Frontal cortex (tissue), 4 donors: ENCODE results near the gene NUDT2. TPM values are rescaled to one million over a fixed set of nuclear protein-coding genes. Genes with fewer than 3 reads are reported as not detected.
"Not testable (repeated sequence)": the region's sequence is repeated elsewhere in the genome, so short reads cannot be mapped to it uniquely, and the experiment has no call there.

ENCODE experiments used
- DNase-seq, 2 donors: peaks; one replicate each; pipeline ENCODE4 v3.0.0; 2012; ENCODE audit warnings: low spot score in 2 of 2
- FAIRE-seq: peaks from 2 replicates; lab custom pipeline; 2012; peaks lifted over from hg19 to GRCh38; lab: Jason Lieb, UNC
- total RNA-seq: library from RNA; depleted of rRNA; stranded (reverse); fragments of >200 nt; gene quantifications from one replicate; pipeline ENCODE4 v1.2.3, GENCODE V29; 2014
- donor health status: control.
- donor health status: control.
- donor health status: control.

The NUDT2 gene
- total RNA-seq, 1 donor from 2014 or later, result 15.5 TPM

DNA sequence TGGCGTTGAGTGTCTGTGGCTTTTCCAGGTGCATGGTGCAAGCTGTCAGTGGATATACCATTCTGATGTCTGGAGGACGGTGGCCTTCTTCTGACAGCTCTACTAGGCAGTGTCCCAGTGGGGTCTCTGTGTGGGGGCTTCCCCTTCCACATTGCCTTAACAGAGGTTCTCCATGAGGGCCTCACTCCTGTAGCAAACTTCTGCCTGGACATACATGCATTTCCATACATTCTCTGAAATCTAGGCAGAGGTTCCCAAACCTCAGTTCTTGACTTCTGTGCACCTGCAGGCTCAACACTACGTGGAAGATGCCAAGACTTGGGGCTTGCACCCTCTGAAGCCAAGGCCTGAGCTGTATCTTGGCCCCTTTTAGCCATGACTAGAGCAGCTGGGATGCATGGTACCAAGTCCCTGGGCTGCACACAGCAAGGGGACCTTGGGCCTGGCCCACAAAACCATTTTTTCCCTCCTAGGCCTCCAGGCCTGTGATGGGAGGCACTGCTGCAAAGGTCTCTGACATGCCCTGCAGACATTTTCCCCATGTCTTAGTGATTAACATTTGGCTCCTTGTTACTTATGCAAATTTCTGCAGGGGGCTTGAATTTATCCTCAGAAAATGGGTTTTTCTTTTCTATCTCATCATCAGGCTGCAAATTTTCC is 38.5 kb downstream of the NUDT2 start:
- FAIRE-seq, DNase-seq: not testable (repeated sequence)

DNA sequence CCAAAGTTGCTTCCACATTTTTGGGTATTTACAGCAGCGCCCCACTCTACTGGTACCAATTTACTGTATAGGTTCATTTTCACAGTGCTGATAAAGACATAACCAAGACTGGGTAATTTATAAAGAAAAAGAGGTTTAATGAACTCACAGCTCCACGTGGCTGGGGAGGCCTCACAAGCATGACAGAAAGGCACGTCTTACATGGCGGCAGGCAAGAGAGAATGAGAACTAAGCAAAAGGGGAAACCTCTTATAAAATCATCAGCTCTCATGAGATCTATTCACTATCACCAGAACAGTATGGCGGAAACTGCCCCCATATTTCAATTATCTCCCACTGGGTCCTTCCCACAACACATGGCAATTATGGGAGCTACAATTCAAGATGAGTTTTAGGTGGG is 39.4 kb downstream of the NUDT2 start:
- FAIRE-seq, DNase-seq: not testable (repeated sequence)

DNA sequence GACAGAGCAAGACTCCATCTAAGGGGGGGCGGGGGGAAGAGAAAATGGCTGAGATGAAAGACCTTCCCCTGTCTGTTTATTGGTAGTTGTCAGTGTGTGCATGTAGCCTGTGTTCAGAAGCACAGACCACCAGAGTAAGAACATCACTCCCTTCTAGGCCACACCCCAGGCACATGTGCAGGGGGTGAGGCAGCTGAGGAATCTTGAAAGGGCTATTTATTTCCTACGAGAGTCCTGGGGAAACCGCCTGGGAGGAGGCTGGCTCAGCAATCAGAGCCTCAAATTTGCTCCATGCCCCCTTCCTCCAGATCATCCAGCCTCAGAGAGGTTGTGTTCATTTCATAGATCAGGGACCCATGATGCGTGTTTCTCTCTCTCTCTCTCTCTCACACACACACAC is 40.3 kb downstream of the NUDT2 start:
- FAIRE-seq, result no peak
- DNase-seq, result no peak

DNA sequence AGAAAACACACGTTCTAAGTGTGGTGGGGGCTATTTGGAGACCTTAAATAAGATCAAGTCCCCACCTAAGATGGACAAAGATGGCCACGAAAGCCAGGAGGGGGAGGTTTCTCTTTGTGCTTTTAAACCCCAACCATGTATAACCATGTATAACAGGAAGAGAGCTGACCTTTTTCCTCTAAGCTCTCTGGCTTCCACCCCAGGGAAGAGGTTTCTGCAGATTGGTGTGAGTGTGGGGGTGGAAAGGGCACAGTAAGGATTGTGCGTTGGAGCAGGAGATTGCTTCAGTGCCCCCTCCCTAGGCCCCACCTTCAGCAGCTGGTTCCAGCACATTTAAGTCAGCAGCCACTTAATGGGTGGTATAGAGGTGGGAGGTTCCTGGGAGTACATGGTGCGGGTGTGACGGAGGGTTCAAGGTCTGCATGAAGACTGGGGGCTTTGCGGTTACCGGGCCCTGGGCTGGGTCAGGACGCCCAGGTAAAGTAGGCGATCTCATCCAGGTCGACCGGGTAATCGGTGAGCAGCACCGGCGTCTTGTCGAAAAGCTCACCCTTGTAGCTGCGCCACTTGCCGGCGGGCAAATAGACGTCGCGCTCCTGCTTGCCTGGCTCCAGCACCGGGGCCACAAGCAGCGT is 41.1 kb downstream of the NUDT2 start:
- DNase-seq (no peak), FAIRE-seq (no peak)

DNA sequence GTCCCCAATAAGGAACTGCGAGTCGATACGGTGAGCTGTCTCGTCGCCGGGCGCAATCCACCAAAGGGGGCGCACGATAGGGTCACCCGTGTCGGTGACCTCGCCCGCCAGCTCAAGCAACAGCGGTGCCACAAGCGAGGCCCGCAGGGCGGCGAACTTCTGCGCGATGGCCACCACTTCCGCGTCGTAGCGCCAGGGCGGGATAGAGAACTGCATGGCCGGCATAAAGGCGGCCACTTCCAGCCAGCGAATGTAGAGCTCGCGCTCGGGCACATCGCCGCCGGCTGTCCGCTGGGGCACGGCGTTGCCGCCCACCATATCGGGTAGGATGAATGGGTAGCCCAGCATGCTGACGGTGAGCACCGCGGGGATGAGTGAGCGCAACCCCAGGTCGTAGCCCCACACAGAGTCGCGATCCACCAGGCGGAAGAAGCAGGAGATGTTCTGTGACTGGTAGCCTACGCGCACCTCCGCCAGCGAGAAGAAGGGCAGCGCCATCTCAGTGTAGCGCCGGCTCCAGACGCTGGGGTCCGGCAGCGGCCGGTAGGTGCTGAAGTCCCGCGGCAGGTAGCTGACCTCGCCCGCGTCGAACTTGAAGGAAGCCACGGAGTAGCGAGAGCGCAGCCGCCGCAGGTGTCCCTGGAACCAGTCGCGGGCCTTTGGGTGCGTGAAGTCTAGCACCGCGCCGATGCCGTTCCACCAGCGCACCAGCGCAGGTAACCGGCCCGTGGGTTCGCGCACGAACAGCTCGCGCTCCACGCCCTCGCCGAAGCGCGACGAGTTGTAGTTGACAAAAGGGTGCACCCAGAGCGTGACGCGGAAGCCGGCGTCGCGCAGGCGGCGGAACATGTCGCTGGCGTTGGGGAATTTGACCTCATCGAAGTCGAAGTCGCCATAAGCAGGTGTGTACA is 41.9 kb downstream of the NUDT2 start:
- DNase-seq, result no peak
- FAIRE-seq, result no peak

DNA sequence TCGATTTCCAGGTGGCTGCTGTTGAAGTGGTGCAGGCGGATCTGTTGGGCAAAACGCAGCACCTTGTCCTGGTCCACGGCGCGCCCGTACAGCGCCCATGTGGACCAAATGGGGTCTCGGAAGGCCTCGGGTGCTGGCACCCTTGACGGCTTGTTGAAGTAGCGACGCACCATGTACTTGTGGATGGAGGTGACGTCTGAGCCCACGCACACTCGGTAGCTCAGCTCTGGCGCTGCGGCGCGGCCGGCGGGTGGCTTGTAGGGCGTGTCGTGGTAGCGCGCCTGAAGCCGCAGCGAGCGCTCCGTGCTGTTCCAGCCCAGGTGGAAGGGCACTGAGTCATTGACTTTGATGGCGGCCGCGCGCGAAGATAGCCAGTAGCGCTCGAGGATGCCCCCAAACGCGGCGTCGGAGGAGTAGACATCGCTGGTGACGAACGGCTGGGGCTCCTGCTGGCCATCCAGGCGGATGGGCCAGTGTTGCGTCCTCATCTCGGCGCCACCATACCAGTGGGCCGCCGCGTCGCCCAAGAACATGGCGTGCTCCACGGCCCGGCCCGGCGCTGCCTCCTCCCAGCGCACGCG is 42.6 kb downstream of the NUDT2 start:
- FAIRE-seq, result no peak
- DNase-seq, result no peak

DNA sequence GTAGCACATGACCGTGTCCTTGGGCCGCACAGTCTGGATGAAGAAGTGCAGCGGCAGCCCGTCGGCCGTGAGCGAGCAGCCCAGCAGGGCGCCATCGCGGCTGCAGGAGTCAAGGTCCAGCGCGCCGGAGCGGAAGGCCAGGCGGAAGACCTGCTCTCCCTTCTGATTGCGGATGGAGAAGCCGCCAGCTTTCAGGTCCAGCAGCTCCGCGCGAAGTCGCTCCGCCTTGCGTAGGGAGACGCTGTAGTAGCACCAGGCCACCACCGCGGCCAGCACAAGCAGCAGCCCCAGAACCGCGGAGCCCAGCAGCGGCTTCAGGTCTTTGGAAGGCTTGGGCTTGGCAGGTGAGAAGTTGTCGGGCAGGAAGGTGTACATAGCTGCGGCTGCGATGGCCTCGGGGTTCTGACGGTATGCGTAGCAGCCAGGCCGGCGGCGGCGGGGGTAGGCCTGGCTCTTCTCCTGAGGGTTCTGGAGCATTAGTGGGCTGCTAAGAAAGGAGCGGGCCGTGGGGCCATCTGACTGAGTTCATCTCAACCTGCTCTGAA is 43.2 kb downstream of the NUDT2 start:
- FAIRE-seq (no peak), DNase-seq (no peak)

DNA sequence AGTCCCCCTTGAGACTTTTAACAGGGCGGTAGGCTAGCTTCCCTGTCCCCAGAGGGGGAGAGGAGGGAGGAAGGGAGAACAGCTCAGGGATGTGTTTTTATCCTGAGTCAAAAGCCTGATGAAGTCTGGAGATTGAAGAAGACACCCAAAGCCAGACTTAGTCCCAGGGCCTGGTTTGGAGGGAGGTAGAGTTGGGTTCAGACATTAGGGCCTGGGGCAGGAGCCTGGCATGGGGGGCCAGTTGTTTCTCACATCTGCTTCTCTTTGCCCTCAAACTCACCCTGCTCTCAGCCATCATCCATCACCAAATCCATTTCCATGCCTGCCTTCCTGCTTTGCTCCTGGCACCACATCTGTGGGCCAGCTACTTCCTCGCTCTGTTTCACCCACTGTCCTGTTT is 44.4 kb downstream of the NUDT2 start:
- no peak for DNase-seq
- no peak for FAIRE-seq

DNA sequence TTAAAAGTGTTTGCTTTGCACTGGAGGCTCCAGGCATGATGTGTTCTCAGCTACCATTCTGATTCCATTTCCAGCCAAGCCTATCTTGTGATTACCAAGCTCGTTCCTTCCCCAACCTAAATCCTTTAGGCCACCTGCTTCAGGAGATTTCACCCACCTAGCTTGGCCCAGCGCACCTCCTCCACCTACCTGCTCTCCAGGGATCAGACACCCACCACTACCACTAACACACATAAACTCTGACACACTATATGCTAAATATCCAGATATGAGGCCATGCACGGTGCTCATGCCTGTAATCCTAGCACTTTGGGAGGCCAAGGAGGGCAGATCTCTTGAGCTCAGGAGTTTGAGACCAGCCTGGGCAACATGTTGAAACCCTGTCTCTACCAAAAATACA is 45.0 kb downstream of the NUDT2 start:
- no peak for FAIRE-seq
- DNase-seq, result no peak

DNA sequence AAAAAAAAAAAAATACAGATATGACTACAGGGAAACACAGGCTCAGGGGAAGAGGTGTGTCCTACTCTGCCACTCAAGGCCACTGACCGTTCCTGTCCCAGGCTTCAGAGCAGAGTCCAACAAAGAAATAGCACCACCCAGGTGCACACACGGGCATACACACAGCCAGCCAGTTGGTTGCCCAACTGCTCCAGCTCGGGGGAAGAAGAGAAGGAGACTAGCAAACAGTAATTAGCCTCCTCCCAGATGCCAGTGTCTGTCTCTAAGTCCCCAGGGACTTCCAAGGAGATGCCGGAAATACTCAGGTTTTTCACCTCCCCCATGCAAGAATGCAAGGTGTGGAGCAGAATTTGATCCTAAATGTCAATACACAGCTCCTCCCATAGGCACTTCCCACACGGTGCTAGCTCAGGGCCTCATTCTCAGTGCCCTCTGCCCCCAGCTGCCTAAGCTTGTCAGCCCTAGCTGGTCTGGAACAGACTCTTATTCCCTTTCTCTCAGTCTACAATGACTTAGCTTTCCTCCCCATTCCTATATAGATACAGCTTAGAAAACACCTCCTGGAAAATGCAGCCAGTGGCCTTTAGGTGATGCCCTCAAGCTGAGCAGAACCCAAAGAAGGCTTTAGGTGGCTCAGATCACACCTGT is 45.7 kb downstream of the NUDT2 start:
- FAIRE-seq (no peak), DNase-seq (no peak)

DNA sequence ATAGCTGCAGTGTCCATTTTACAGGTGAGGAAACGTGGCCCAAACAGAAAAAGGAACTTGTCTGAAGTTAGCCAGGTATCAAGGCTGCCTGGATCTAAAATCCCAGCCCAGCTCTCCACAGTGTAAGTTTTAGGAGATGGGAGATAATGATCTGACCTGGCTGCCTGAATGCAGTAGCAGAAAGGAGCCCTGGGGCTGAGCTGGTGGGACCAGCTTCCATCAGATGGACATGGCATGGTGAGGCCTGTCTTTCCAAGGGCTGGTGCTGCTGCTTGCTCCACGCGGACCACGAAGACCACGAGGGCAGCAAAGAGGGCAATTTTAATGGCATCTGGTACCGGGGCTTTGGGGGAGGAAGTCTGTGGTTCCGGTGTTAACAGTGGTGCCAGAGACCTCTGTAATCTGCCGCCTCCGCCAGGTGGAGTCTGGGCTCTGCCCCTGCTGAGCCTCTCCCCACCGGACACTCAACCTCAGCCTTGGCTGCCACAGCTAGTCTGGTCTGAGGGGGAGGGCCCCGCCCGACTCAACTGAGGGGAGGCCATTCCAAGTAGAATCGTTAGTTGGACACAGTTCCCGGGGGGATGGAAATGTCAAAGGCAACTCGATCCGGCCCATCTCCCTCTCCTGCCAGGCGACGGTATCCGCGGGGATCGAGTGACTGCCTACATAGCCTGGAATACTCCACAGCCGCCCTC is 46.7 kb downstream of the NUDT2 start:
- DNase-seq (peak; percentile 61 to 63), FAIRE-seq (no peak)

DNA sequence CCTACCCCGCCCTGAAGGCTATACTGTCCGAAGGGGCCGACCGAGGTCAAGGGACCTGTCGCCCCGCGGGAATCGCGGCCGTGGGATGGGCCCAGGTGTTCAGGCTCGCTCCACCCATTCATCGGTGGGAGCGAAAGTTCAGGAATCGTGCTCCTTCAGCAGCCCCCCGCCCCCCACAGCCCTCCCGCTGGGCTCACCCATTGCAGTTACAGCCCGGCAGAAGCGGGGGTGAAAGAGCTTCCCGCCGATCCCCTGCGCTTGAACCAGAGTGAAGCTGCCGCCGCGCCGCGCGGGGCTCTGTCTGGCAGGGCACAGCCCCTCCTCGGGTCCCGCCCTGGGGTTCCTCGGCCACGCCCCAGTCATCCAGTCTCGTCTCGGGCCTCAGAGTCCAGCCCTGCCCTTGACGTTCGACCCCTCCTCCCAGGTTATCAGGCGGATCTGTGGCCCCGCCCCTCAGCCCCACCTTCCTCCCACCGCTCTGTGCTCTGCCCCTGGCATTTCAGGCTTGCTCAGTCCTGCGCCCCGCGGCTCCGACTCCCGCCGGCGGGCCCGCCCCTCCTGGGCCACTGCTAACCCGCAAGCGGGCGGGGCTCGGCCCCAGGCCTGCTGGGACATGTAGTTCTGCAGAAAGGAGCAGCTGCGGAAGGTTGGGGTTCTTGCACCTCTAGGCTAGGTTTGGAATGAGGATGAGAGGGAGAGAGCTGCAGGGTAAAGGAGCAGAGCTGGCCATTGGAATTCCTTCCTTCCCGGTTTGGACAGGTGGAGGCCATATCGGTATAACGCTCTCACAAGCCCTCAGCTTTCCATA is 47.4 kb downstream of the NUDT2 start, which contains the start of gene MYORG:
Gene MYORG, minus strand, starts transcription at position 303 of the 808 bp plus-strand sequence. CDS start 3,955 bp downstream, outside the sequence.
- peak; percentile 94 to 95 for DNase-seq
- no peak for FAIRE-seq

DNA sequence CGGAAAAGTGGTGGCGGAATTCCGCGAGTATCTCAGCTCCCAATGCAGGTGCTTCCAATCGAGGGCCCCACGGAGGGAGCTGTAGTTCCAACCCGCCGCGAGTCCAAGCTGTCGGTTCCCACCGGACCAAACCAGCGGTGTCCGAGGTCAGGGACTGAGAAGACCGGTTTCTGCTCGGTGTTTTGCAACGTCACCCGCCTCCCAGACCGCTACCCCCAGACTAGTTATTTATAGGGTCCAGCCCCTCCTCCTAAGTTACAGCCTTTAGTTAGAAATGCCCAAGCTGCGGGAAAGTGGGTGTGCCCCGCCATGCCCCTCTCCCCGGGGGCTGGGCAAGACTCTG is 48.0 kb downstream of the NUDT2 start:
- DNase-seq, result no peak
- FAIRE-seq, result no peak

DNA sequence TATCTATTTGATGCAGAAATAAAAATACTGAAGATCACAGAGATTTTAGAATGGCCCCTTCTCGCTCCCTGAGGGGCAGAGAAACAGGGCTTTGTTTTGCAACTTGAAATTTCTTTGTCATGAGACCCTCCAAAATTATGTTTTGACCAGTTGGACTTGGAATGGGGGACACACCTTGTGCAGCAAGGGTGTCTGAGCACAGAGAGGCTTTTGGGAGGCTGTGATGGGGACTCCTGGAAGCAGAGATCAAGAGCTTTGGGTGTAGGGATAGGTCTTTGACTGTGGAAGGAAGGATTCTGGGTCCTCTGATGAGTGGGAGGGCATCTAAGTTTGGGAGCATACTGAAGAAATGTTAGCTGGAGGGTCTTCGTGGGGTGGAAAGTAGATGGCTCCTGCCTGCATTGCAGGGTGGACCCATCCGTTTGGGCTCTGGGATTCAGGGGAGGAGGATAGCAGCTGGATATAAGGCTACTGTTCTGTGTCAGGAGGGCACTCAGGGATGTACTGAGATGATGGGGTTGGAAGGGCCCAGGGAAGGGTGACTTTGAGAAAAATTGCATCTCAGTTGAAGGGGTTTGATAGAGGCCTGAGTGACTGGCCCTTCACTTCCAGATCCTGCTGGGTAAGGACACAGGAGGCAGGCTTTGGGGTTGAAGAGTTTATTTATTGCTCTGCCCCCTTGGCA is 49.1 kb downstream of the NUDT2 start:
- peak in 1 of 2 donors; percentile 28 for DNase-seq
- no peak for FAIRE-seq

DNA sequence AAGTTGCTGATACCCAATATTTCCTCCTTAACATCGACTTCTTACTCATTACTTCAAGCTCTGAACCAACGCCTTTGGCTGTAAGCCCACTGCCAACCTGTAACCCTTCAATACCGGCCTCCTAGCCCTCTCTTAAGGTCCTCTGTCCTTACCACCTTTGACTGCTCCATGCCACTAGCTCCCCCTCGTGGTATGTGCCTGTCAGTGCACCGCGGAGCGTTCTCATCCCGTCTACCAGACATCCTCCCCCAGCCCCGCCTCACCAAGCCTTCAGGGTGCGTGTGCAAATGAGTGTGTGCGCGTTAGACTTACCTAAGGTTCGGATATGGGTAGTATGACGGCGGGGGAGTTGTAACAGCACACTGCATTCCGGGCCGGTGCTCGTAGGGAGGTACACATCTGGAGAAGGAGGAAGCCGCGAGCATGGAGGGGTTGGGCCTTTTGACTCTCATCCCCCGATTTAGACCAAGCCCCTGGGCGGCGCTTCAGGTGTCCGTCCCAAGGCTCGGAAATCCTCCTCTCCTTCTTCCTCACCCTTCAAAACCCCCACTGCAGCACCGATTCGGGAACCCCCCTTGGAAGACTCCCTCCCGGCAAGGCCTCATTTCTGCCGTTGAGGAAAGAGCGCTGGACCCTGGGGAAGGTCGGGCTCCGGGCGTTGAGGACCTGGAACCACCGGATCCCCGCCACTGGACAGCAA is 50.1 kb downstream of the NUDT2 start:
- peak; percentile 83 to 88 for DNase-seq
- FAIRE-seq, result no peak

DNA sequence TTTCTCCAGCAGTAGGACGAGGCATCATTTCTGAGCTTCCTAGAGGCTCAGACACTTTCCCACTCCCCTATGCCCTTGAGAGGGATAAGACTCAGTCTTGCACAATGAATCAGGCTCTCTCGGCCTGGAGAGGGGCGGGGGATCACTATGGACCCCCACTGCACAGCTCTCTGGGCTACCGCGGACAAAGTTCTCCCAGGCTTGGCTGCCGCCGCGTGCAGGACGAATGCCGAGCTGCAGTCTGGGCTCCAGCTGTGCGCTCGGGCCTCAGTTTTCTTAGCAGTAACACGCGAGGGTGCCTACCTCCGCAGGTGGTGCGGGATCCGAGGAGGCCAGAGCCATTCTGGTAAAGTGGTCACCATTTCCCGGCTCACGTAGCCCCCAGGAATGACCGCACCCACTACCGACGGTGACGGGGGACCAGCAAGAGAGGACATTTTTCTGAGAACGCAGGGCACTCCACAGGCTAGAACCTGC is 50.7 kb downstream of the NUDT2 start:
- DNase-seq (peak in 1 of 2 donors; percentile 23), FAIRE-seq (no peak)
